Activated B cell treated with CpG ODN at 0.5 μM for 24 hours (primary cell): ENCODE results near the gene LHFPL2. TPM values are rescaled to one million over a fixed set of nuclear protein-coding genes. Genes with fewer than 3 reads are reported as not detected.

Experiments
- ATAC-seq: fragments of 200-7000 bp; cut with Tn5 transposase; one replicate; pipeline ENCODE4 v1.10.0; 2021; ENCODE audit warnings: low read depth, mild to moderate bottlenecking, moderate library complexity
- CTCF ChIA-PET: fragments of 350-600 bp; sonication (Branson Sonifier 250); formaldehyde crosslinking; loops from one replicate; lab custom pipeline; 2021; ENCODE audit warnings: antibody characterized with exemption; lab: Charles Lee
- POLR2A ChIA-PET: fragments of 350-600 bp; sonication (Branson Sonifier 250); formaldehyde crosslinking; loops from one replicate; lab custom pipeline; 2021; ENCODE audit warnings: antibody characterized with exemption; lab: Charles Lee
- DNase-seq: peaks from one replicate; pipeline ENCODE4 v3.0.0; 2022
- H3K27ac Mint-ChIP-seq: one replicate; pipeline ENCODE4 v1.8.0; 2020; ENCODE audit warnings: mixed read lengths
- H3K27me3 Mint-ChIP-seq: one replicate; pipeline ENCODE4 v1.8.0; 2021; ENCODE audit warnings: mixed read lengths
- H3K36me3 Mint-ChIP-seq: one replicate; pipeline ENCODE4 v1.8.0; 2021; ENCODE audit warnings: low read depth, mixed read lengths
- H3K4me1 Mint-ChIP-seq: one replicate; pipeline ENCODE4 v1.8.0; 2021; ENCODE audit warnings: mixed read lengths
- H3K4me3 Mint-ChIP-seq: one replicate; pipeline ENCODE4 v1.8.0; 2020; ENCODE audit warnings: mild to moderate bottlenecking, mixed read lengths
- H3K9me3 Mint-ChIP-seq: one replicate; pipeline ENCODE4 v1.8.0; 2020; ENCODE audit warnings: mixed read lengths
- CTCF ChIP-seq: fragments of 200-600 bp; IDR thresholded peaks from one replicate; pipeline ENCODE4 v1.8.0; 2022; ENCODE audit warnings: antibody characterized with exemption, mild to moderate bottlenecking
- intact Hi-C: fragments of 100-400 bp; cut with micrococcal nuclease; formaldehyde crosslinking; loops from one replicate; pipeline ENCODE4 v1.15.1; 2024
- total RNA-seq: library from RNA; stranded (reverse); gene quantifications from 2 replicates; pipeline ENCODE4 v1.2.3, GENCODE V29; 2022

The LHFPL2 gene
- total RNA-seq, 1 donor from 2014 or later, result 12.0 TPM

DNA sequence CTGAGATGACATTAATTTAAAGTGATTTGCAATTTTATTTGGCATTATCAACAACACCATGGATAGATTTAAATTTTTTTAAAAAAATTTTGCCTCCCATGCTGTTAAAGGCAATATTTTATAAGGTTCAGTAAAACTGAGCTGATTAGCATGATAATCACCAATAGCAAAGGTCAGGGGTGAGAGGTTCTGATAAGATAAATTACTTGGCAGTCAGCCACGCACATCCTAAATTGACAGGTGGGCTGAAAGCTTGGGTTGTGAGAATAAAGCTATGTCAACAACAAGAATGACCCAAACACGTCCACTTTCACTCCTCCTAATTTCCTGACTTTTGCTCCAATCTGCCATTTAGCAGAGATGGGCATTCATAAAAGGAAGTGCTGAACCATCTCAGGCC lies 127.1 kb downstream of the LHFPL2 start:
- no peak for TF ChIP-seq CTCF
- intact Hi-C loops, result no loop called here
- no peaks in the 10 kb centered on the region for H3K9me3 Mint-ChIP-seq
- ATAC-seq (no peak), DNase-seq (no peak)
- ChIA-PET POLR2A (no interaction called here), CTCF (interaction anchor here (1.6 kb wide), 1 partner anchor 16 kb away, joined by 4 read pairs; no protein-coding TSS in a partner anchor)
- peaks cover 4% of the 10 kb centered on the region for H3K4me1 Mint-ChIP-seq
- H3K4me3 Mint-ChIP-seq, result no peak overlapping the region
- H3K27ac Mint-ChIP-seq, result no peak overlapping the region
- H3K36me3 Mint-ChIP-seq, result peaks cover 3% of the 10 kb centered on the region
- no peaks in the 10 kb centered on the region for H3K27me3 Mint-ChIP-seq

- POLR2A ChIA-PET, result no interaction called here
- no peak for DNase-seq
- Mint-ChIP-seq H3K27ac (no peak overlapping the region), H3K4me3 (no peak overlapping the region), H3K4me1 (no peaks in the 10 kb centered on the region), H3K9me3 (no peaks in the 10 kb centered on the region), H3K36me3 (peaks cover 9% of the 10 kb centered on the region), H3K27me3 (no peaks in the 10 kb centered on the region)
- CTCF ChIA-PET, result interaction anchor here (1.5 kb wide), 1 partner anchor 448 kb away, joined by 3 read pairs; no protein-coding TSS in a partner anchor
- no peak for TF ChIP-seq CTCF
- ATAC-seq, result no peak
- intact Hi-C loops, result no loop called here
Observed at GRCh38 chr5:78519198-78519941, 129.2 kb downstream of the LHFPL2 start.

DNA sequence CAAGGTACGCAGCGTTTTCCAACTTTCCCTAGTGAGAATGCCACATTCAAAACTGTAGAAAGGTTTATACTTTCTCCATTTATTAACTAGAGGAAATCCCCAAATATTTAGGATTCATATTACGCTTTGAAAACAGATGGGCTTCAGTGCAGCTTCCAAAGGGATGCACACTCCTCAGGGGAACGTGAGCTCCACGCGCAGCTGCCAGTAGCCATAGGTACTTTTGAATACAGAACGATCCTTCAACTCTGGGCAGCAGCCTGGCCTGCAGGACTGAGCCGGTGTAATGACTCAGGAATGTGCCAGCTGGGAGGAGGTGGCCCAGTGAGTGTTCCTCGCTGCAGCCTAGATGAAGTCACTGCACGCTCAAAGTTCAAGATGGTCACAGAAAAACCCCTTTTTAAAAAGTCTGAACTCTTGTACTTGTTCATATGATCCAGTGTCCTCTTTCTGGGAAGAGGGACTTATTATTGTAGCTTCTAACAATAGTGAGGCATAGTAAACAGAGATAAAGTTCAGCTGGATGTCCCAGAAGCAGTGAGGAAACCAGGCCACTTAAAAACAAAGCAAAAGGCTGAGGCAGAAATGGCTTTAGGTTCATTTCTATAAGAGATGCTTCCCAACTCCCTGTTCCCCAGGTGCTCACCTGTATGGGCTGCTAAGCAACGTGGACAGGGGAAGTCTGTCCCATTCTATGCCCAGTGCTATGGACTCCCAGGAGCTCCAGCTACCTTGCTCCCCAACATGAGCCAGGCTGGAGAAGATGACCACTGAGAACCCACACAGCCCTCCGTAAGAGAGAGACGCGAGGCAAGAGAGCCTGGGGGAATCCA lies 130.0 kb downstream of the LHFPL2 start:
- no peak overlapping the region for H3K4me3 Mint-ChIP-seq
- CTCF ChIA-PET, result interaction anchor here (1.5 kb wide), 1 partner anchor 449 kb away, joined by 3 read pairs; no protein-coding TSS in a partner anchor
- intact Hi-C loops, result no loop called here
- TF ChIP-seq CTCF, result no peak
- H3K27ac Mint-ChIP-seq, result no peak overlapping the region
- no peaks in the 10 kb centered on the region for H3K9me3 Mint-ChIP-seq
- H3K36me3 Mint-ChIP-seq, result peaks cover 16% of the 10 kb centered on the region
- H3K4me1 Mint-ChIP-seq, result no peaks in the 10 kb centered on the region
- no peaks in the 10 kb centered on the region for H3K27me3 Mint-ChIP-seq
- POLR2A ChIA-PET, result no interaction called here
- no peak for ATAC-seq
- no peak for DNase-seq

DNA sequence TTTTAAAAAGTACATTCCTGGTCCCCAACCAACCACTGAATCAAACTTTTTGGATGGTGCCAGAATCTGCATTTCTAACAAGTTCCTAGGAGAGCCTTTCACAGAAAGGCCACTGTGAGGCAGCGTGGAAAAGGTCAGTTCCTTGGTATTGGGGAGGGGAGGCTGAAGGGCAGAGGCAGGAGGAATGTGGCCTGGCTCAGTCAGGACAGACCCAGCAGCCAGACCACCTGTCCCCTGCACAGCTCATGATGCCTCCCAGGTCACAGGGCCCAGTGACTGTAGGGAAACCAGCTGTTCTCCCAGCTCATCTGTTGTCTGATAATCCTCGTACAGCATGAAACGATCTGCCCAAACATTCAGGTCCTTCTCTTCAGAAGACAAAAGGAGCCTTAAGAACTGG lies 132.9 kb downstream of the LHFPL2 start:
- ATAC-seq, result no peak
- no peaks in the 10 kb centered on the region for H3K27me3 Mint-ChIP-seq
- peaks cover 15% of the 10 kb centered on the region for H3K36me3 Mint-ChIP-seq
- ChIA-PET CTCF (no interaction called here), POLR2A (no interaction called here)
- peaks cover 1% of the 10 kb centered on the region for H3K9me3 Mint-ChIP-seq
- H3K4me3 Mint-ChIP-seq, result no peak overlapping the region
- no peak for DNase-seq
- no peak overlapping the region for H3K27ac Mint-ChIP-seq
- intact Hi-C loops, result no loop called here
- TF ChIP-seq CTCF, result no peak
- H3K4me1 Mint-ChIP-seq, result peaks cover 14% of the 10 kb centered on the region
